ENCODE measurements around the gene DCAF16.

The DCAF16 gene

DNA sequence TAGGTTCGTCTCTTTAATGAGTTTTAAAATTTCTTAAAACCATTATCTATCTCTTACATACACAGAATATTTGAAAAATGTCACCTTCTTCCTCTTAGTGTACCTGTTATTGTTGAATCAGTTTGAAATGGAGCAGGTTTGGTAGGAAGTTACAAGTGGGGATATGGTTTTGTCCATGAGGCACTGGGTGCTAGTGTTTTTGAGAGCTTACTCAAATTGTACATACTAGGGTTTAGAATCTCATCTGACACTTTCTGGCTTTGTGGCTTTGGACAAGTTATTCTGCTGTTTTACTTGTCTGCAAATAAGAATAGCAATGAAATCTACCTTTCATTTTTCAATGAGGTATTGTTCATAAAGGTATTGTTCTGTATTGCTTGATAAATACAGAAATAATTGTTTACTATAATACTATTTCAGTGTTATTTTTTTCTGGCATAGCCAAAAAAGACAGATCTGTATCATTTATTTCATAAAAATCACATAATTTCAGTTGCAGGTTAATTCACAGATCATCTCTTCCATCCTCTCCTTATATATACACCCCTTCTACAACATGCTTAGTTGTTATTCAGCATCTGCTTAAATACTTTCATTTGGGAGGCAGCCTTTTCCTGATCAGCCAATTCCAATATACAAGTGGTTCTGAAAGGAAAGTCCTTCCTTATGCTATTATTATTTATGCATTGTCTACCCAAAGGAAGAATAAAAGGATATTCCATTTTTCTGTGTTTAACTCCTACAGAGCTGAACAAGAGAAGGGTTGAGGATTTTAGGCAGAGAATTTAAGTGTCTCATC is 13.5 kb upstream of the DCAF16 start:
- H3K4me3 ChIP-seq (ENCODE audit: control insufficient read depth, low read depth, low read length) = no peak overlapping the region
- DNase-seq (ENCODE audit: low read depth) = no peak
- TF ChIP-seq, protein P1, sequence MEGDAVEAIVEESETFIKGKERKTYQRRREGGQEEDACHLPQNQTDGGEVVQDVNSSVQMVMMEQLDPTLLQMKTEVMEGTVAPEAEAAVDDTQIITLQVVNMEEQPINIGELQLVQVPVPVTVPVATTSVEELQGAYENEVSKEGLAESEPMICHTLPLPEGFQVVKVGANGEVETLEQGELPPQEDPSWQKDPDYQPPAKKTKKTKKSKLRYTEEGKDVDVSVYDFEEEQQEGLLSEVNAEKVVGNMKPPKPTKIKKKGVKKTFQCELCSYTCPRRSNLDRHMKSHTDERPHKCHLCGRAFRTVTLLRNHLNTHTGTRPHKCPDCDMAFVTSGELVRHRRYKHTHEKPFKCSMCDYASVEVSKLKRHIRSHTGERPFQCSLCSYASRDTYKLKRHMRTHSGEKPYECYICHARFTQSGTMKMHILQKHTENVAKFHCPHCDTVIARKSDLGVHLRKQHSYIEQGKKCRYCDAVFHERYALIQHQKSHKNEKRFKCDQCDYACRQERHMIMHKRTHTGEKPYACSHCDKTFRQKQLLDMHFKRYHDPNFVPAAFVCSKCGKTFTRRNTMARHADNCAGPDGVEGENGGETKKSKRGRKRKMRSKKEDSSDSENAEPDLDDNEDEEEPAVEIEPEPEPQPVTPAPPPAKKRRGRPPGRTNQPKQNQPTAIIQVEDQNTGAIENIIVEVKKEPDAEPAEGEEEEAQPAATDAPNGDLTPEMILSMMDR (IDR thresholded peaks at IDR 0.05; ENCODE audit: control insufficient read depth, insufficient read depth, low read depth, low read length, missing control alignments) = no peak

DNA sequence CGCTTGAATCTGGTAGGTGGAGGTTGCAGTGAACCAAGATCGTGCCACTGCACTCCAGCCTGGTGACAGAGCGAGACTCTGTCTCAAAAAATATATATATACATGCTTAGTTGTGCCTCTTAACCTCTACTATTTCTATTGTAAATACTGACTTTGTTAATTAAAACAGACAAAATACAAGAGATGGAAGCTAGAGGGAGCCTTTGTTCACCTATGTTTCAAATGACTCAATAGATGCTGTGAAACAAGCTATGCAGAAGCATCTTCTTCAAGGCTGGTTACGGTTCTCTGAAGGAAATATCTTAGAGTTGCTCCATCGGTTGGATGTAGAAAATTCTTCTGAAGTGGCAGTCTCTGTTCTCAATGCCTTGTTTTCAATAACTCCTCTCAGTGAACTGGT is 6.5 kb upstream of the DCAF16 start:
- TF ChIP-seq, protein P1 (IDR thresholded peaks at IDR 0.05; ENCODE audit: control insufficient read depth, insufficient read depth, low read depth, low read length, missing control alignments) = peak; percentile 60
- H3K4me3 ChIP-seq (ENCODE audit: control insufficient read depth, low read depth, low read length) = no peak overlapping the region
- peak; percentile 57 for DNase-seq (ENCODE audit: low read depth)

DNA sequence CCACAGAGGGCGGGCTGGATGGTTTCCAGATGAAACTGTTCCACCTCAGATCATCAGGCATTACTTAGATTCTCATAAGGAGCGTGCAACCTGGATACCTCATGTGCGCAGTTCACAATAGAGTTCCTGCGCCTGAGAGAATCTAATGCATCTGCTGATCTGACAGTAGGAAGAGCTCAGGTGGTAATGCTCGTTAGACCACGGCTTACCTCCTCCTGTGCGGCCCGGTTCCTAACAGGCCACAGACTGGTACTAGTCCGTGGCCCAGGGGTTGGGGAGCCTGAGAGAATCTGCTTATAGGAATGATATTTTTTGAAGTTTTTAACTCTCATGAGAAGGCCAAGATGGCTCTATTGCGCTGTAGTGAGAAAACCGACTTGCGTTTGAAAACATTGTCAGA is 5.6 kb upstream of the DCAF16 start:
- TF ChIP-seq, protein P1 (IDR thresholded peaks at IDR 0.05; ENCODE audit: control insufficient read depth, insufficient read depth, low read depth, low read length, missing control alignments) = no peak
- H3K4me3 ChIP-seq (ENCODE audit: control insufficient read depth, low read depth, low read length) = no peak overlapping the region
- DNase-seq (ENCODE audit: low read depth) = no peak

DNA sequence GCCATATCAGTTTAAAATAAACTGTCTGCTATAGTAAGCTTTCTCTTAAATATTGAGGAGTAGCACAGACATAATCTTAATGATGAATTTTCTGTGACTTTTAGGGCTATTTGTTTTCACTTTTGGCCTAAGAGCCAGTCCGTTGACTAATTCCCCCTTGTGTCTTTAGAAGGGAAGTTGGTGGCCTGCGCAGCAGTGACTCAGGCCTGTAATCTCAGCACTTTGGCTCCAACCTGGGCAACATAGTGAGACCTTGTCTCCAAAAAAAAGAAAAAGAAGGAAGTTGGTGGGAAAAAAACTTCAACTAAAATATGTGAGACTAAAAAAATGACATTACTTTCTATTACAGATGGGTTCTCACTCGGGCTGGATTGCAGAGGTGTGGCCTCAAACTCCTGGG is 3.6 kb upstream of the DCAF16 start:
- H3K4me3 ChIP-seq (ENCODE audit: control insufficient read depth, low read depth, low read length) = no peak overlapping the region
- TF ChIP-seq, protein P1 (IDR thresholded peaks at IDR 0.05; ENCODE audit: control insufficient read depth, insufficient read depth, low read depth, low read length, missing control alignments) = no peak
- DNase-seq (ENCODE audit: low read depth) = no peak

DNA sequence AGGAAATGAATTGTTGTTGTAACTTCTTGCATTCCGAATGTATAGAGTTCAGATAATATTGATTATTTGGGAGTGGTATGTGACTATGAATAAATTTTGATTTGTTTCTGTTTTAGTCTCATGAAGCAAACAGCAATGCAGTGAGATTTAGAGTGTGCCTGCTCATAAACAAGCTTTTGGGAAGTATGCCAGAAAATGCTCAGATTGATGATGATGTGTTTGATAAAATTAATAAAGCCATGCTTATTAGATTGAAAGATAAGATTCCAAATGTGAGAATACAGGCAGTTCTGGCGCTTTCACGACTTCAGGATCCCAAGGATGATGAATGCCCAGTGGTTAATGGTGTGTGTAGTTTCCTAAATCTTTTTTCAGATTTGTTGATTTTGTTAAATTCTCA is 2.2 kb upstream of the DCAF16 start:
- no peak overlapping the region for H3K4me3 ChIP-seq (ENCODE audit: control insufficient read depth, low read depth, low read length)
- DNase-seq (ENCODE audit: low read depth) = no peak
- TF ChIP-seq, protein P1 (IDR thresholded peaks at IDR 0.05; ENCODE audit: control insufficient read depth, insufficient read depth, low read depth, low read length, missing control alignments) = no peak

DNA sequence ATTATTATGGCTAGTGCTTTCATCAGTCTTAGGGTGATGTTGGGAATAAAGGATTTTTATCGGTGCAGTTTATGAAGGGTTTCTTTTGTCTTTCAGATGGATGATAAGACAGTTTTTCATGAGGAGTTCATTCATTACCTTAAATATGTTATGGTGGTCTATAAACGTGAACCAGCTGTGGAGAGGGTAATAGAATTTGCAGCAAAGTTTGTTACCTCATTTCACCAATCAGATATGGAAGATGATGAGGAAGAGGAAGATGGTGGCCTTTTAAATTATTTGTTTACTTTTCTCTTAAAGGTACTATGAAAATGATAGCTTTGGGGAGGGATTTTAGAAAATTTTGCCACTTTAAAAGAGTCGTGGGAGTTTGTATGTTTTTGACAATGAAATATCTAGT is 1.6 kb upstream of the DCAF16 start:
- peak overlapping the region; percentile 77 for H3K4me3 ChIP-seq (ENCODE audit: control insufficient read depth, low read depth, low read length)
- no peak for DNase-seq (ENCODE audit: low read depth)
- TF ChIP-seq, protein P1 (IDR thresholded peaks at IDR 0.05; ENCODE audit: control insufficient read depth, insufficient read depth, low read depth, low read length, missing control alignments) = no peak

Measured in AG09309 (cell line).